ENCODE measurements around the gene SLCO4A1.

The SLCO4A1 gene

GRCh38 chr20:62717933-62718332, 75.6 kb downstream of the SLCO4A1 start:
- no peak for DNase-seq (ENCODE audit: low read depth)

GRCh38 chr20:62718546-62718945, 76.2 kb downstream of the SLCO4A1 start:
- DNase-seq (ENCODE audit: low read depth) = no peak

- DNase-seq (ENCODE audit: low read depth) = no peak
These were observed 77.1 kb downstream of the SLCO4A1 start for GRCh38 chr20:62719250-62719935.
